ENCODE measurements around the gene ADO. TPM values are rescaled to one million over a fixed set of nuclear protein-coding genes. Genes with fewer than 3 reads are reported as not detected.

ADO gene
- total and polyA plus RNA-seq, 10 of the 15 experiments (the other 5 are each of a cell fraction or from before 2014, with no cell fraction given), result 4.3 to 44.6 (median 18.7) TPM

DNA sequence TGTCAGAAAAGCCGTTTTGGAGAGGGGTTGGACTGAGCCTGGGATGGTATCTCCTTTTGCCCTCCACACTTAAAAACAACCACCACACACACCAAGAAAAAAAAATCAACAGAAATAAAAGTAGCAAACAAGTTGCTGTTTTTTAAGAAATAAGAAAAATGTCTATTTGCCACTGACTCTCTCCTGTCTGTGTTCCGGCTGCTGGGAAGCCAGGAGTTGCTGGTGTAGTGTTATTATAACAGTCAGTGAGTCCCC lies 11.5 kb downstream of the ADO start:
- Histone ChIP-seq H3K79me2 (ENCODE audit: control insufficient read depth, insufficient read depth, low read length) (peaks cover 29% of the 10 kb centered on the region), H3K4me1 (ENCODE audit: control insufficient read depth, insufficient read depth, low read length) (peaks cover 19% of the 10 kb centered on the region), H3K27me3 (replicated peaks in 1 of 2; ENCODE audit: control insufficient read depth in 2 of 2, insufficient read depth in 2 of 2, low read length in 1 of 2) (peaks cover 1 to 8% of the 10 kb centered on the region in 2 experiments; a peak in 3 of 4 replicates), H3K4me2 (ENCODE audit: control insufficient read depth, insufficient read depth) (peak overlapping the region; percentile 100), H3K9me3 (replicated peaks; ENCODE audit: control insufficient read depth, insufficient read depth, low read length) (no peaks in the 10 kb centered on the region; the same call in 2 of the 3 replicates), H3K36me3 (ENCODE audit: control insufficient read depth in 2 of 2, insufficient read depth in 2 of 2, low read length in 1 of 2) (no peaks in the 10 kb centered on the region; a peak in 1 of 4 replicates), H3K27ac (ENCODE audit: control insufficient read depth, insufficient read depth) (peak overlapping the region; percentile 72), H3K4me3 (peak overlapping the region; percentile 71), H4K20me1 (ENCODE audit: control insufficient read depth, insufficient read depth) (no peaks in the 10 kb centered on the region), H2AFZ (ENCODE audit: control insufficient read depth, low read depth, low read length) (peak overlapping the region; percentile 15; the same call in 1 of the 2 replicates), H3K9ac (ENCODE audit: control insufficient read depth, insufficient read depth, low read length) (peak overlapping the region; percentile 73)
- CTCF ChIA-PET, result interaction anchor here (0.7 to 7.5 kb wide), 22 partner anchors 8 to 289 kb away, joined by 3 to 123 read pairs (median 6); no protein-coding TSS in a partner anchor
- WGBS (ENCODE audit: insufficient coverage, insufficient replicate concordance, low lambda C conversion rate, missing lambda C conversion rate), result 0% methylated on average over 2 of the region's 2 CpGs
- no TSS peak for BruUV-seq (replicated peaks)
- DNase-seq (ENCODE audit: low read depth, low spot score) (no peak), FAIRE-seq (no peak), ATAC-seq (no peak)
- RAD21 ChIA-PET (ENCODE audit: unreplicated experiment), result interaction anchor here (0.8 to 6.5 kb wide), 32 partner anchors 9 to 359 kb away, joined by 3 to 132 read pairs (median 10); partner anchors contain the start of gene ADO
- SMC1A ChIA-PET (ENCODE audit: uncharacterized antibody, unreplicated experiment), result interaction anchor here (0.7 to 7.9 kb wide), 27 partner anchors 10 to 815 kb away, joined by 3 to 131 read pairs (median 8); partner anchors contain the start of gene ADO
- POLR2A ChIA-PET, result interaction anchor here (0.5 to 6.5 kb wide), 19 partner anchors 11 to 323 kb away, joined by 3 to 46 read pairs (median 5); partner anchors contain the start of gene ADO
- in situ Hi-C loops (cut with MboI) (no loop called here), intact Hi-C loops (cut with micrococcal nuclease; ENCODE audit: unreplicated experiment) (loop anchor here (1.0 to 5.0 kb wide), 7 partner anchors 37 to 379 kb away; no protein-coding TSS in a partner anchor)
- peak; percentile 77; the same call in 1 of the 2 replicates for TF ChIP-seq ESRRA (IDR thresholded peaks at IDR 0.05; ENCODE audit: low read length)
- no peak for TF ChIP-seq KDM1A (IDR thresholded peaks at IDR 0.05; ENCODE audit: borderline replicate concordance)
- TF ChIP-seq, protein P1, sequence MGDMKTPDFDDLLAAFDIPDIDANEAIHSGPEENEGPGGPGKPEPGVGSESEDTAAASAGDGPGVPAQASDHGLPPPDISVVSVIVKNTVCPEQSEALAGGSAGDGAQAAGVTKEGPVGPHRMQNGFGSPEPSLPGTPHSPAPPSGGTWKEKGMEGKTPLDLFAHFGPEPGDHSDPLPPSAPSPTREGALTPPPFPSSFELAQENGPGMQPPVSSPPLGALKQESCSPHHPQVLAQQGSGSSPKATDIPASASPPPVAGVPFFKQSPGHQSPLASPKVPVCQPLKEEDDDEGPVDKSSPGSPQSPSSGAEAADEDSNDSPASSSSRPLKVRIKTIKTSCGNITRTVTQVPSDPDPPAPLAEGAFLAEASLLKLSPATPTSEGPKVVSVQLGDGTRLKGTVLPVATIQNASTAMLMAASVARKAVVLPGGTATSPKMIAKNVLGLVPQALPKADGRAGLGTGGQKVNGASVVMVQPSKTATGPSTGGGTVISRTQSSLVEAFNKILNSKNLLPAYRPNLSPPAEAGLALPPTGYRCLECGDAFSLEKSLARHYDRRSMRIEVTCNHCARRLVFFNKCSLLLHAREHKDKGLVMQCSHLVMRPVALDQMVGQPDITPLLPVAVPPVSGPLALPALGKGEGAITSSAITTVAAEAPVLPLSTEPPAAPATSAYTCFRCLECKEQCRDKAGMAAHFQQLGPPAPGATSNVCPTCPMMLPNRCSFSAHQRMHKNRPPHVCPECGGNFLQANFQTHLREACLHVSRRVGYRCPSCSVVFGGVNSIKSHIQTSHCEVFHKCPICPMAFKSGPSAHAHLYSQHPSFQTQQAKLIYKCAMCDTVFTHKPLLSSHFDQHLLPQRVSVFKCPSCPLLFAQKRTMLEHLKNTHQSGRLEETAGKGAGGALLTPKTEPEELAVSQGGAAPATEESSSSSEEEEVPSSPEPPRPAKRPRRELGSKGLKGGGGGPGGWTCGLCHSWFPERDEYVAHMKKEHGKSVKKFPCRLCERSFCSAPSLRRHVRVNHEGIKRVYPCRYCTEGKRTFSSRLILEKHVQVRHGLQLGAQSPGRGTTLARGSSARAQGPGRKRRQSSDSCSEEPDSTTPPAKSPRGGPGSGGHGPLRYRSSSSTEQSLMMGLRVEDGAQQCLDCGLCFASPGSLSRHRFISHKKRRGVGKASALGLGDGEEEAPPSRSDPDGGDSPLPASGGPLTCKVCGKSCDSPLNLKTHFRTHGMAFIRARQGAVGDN (IDR thresholded peaks at IDR 0.05), result peak; percentile 43; the same call in 1 of the 2 replicates
- no peak for TF ChIP-seq EZH2 (IDR thresholded peaks at IDR 0.05; ENCODE audit: borderline replicate concordance, control insufficient read depth, low read depth, low read length)
- TF ChIP-seq, protein P2, sequence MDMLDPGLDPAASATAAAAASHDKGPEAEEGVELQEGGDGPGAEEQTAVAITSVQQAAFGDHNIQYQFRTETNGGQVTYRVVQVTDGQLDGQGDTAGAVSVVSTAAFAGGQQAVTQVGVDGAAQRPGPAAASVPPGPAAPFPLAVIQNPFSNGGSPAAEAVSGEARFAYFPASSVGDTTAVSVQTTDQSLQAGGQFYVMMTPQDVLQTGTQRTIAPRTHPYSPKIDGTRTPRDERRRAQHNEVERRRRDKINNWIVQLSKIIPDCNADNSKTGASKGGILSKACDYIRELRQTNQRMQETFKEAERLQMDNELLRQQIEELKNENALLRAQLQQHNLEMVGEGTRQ (IDR thresholded peaks at IDR 0.05; ENCODE audit: borderline replicate concordance, low read depth, low read length), result no peak
- TF ChIP-seq SMAD1 (IDR thresholded peaks at IDR 0.05; ENCODE audit: low read depth, partially characterized antibody), result peak; percentile 94
- TF ChIP-seq, protein P3, sequence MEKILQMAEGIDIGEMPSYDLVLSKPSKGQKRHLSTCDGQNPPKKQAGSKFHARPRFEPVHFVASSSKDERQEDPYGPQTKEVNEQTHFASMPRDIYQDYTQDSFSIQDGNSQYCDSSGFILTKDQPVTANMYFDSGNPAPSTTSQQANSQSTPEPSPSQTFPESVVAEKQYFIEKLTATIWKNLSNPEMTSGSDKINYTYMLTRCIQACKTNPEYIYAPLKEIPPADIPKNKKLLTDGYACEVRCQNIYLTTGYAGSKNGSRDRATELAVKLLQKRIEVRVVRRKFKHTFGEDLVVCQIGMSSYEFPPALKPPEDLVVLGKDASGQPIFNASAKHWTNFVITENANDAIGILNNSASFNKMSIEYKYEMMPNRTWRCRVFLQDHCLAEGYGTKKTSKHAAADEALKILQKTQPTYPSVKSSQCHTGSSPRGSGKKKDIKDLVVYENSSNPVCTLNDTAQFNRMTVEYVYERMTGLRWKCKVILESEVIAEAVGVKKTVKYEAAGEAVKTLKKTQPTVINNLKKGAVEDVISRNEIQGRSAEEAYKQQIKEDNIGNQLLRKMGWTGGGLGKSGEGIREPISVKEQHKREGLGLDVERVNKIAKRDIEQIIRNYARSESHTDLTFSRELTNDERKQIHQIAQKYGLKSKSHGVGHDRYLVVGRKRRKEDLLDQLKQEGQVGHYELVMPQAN (conservative IDR thresholded peaks at IDR 0.05), result 0 out of 2 replicates have a peak, but pooled peaks have one; percentile 25
- TF ChIP-seq CREB1 (IDR thresholded peaks at IDR 0.05; ENCODE audit: low read depth), result no peak
- peak; percentile 91; the same call in 1 of the 2 replicates for TF ChIP-seq POLR2AphosphoS2 (IDR thresholded peaks at IDR 0.05; ENCODE audit: low read depth, low read length)
- no peak for TF ChIP-seq ZBED1 (IDR thresholded peaks at IDR 0.05; ENCODE audit: borderline replicate concordance)
- no peak for TF ChIP-seq NRF1 (conservative IDR thresholded peaks at IDR 0.05; ENCODE audit: low read depth, low read length)
- TF ChIP-seq, protein P4, sequence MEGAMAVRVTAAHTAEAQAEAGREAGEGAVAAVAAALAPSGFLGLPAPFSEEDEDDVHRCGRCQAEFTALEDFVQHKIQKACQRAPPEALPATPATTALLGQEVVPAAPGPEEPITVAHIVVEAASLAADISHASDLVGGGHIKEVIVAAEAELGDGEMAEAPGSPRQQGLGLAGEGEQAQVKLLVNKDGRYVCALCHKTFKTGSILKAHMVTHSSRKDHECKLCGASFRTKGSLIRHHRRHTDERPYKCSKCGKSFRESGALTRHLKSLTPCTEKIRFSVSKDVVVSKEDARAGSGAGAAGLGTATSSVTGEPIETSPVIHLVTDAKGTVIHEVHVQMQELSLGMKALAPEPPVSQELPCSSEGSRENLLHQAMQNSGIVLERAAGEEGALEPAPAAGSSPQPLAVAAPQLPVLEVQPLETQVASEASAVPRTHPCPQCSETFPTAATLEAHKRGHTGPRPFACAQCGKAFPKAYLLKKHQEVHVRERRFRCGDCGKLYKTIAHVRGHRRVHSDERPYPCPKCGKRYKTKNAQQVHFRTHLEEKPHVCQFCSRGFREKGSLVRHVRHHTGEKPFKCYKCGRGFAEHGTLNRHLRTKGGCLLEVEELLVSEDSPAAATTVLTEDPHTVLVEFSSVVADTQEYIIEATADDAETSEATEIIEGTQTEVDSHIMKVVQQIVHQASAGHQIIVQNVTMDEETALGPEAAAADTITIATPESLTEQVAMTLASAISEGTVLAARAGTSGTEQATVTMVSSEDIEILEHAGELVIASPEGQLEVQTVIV (IDR thresholded peaks at IDR 0.05; ENCODE audit: borderline replicate concordance, partially characterized antibody), result no peak
